ENCODE results near the gene CTU2.

The CTU2 gene

DNA sequence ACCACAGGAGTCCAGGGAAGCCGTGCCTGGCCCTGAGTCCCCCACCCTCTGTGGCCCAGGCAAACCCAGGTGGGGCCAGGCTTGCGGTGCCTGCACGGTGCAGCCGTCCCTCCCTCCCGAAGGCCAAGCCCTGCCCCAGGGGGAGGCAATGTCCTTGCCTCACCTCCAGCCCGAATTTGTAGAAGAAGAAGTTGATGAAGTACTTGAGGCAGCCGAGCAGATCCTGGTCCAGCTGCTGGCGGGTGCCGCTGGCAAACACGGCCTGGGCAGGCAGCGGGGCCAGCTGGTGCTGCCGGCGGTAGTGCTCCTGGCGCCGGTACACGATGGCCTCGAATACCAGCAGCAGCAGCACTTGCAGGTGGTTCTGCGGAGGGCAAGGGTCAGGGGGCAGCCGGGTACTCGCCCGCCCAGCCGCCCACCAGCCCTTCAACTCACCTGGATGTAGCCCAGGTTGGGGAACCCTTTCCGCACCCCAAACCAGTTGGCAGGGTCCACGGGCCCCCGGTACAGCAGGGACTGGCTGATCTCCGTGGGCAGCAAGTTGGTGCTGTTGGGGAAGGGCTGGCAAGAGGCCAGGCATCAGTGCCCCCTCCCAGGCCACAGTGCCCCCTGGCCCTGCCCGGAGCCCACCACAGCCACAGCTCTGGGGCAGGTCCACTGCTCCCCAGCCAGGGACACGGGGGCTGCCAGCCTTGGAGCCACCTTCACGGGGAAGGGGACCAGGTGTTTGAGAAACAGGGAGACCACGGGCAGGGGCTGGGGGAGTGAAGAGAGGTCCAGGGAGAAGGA, 26.1 kb downstream of the CTU2 start:
- peak; percentile 9 for DNase-seq

DNA sequence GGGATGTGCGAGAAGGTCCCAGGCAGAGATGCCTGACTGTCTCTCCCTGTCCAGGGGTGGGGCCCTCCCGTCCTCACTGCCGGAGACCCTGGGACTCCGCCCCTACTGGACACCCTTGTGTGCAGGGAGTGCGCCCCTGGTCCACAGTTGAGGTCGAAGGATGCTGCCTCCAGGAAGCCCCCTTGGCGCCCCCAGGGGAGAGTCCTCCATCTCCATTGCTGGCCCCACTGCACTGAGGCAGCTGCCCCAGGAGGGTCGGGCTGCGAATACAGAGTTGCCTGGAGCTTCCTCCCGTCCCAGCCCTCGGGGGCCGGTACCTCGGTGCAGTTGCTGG, 26.6 kb downstream of the CTU2 start:
- no peak for DNase-seq

- no peak for DNase-seq
Measured at GRCh38 chr16:88733630-88734360, 27.5 kb downstream of the CTU2 start.

DNA sequence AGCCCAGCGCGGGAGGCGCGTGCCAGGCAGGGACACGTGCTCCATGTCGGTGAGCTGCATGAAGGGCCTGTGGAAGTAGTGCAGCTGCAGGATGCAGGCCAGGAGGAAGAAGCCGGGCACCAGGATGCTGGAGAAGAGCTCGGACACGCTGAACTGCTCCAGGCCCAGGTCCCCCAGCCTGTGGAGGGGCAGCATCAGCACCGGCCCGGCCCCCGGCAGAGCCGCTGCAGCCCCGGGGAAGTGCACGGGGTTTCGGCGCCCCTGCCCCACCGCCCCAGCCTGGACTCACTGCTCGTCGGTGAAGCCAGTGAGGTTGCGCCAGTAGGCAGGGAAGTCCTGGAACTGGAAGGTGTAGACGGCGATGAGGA, 28.0 kb downstream of the CTU2 start:
- no peak for DNase-seq

DNA sequence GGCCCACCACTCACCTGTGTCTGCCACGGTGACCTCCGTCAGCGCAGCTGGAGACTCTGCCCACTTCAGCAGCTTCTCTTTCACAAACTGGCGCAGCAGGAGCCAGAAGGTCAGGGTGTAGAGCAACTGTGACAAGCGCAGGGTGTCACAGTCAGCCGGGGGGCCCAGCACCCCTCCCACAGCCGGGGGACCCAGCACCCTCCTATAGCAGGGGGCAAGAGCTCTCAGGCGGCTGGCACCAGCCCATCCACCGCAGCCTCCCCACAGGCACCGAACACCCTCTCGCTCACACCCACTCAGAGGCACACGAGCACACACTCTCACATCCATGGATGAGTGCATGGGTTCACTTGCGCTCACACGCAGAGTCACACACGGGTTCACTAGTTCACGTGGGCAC, 28.8 kb downstream of the CTU2 start:
- no peak for DNase-seq

GRCh38 chr16:88735616-88736015, 29.3 kb downstream of the CTU2 start:
- no peak for DNase-seq

- DNase-seq: no peak
Measured at GRCh38 chr16:88736088-88736487, 29.8 kb downstream of the CTU2 start.

GRCh38 chr16:88736496-88736895, 30.2 kb downstream of the CTU2 start:
- DNase-seq: no peak

GRCh38 chr16:88737298-88738150, 31.2 kb downstream of the CTU2 start:
- DNase-seq: peak; percentile 30

- no peak for DNase-seq
Measured at GRCh38 chr16:88738151-88739084, 32.1 kb downstream of the CTU2 start.

- DNase-seq: no peak
Measured at GRCh38 chr16:88739139-88739976, 33.1 kb downstream of the CTU2 start.

GRCh38 chr16:88739977-88740726, 33.8 kb downstream of the CTU2 start:
- no peak for DNase-seq

- no peak for DNase-seq
Measured at GRCh38 chr16:88740727-88741055, 34.4 kb downstream of the CTU2 start.

- no peak for DNase-seq
Measured at GRCh38 chr16:88741368-88741767, 35.1 kb downstream of the CTU2 start.

DNA sequence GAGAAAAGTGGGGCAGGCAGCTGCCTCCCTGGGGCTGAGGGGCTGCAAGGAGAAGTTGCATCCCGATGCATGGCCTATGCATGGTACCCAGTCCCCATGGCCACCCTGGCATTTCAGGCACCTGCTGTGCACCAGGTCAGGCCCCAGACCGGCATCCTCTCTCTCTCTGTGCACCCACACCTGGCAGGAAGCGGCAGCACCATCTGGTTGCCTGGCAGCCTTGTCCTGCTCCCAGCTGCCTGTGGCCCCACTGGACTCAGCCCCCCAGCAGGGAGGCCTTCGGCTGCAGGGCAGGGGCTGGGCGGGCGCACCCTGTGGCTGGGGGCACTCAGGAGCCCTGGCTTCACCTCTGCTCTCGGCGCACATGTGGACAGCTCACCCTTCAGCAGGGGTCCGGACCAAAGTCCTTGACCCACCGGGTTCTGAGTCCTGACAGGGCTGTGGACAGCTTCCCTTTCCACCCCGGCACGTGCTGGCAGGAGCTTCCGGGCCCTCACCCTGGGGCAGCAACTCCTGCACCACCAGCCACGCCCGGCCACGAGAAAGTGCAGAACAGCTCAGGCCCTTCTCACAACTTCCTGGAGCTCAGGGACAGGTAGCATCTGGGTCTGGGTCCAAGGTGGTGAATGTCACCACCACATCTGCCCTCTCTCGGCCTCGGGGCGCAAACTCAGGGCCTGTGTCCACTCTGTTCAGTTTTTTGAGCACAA, 36.7 kb downstream of the CTU2 start:
- DNase-seq: no peak

DNA sequence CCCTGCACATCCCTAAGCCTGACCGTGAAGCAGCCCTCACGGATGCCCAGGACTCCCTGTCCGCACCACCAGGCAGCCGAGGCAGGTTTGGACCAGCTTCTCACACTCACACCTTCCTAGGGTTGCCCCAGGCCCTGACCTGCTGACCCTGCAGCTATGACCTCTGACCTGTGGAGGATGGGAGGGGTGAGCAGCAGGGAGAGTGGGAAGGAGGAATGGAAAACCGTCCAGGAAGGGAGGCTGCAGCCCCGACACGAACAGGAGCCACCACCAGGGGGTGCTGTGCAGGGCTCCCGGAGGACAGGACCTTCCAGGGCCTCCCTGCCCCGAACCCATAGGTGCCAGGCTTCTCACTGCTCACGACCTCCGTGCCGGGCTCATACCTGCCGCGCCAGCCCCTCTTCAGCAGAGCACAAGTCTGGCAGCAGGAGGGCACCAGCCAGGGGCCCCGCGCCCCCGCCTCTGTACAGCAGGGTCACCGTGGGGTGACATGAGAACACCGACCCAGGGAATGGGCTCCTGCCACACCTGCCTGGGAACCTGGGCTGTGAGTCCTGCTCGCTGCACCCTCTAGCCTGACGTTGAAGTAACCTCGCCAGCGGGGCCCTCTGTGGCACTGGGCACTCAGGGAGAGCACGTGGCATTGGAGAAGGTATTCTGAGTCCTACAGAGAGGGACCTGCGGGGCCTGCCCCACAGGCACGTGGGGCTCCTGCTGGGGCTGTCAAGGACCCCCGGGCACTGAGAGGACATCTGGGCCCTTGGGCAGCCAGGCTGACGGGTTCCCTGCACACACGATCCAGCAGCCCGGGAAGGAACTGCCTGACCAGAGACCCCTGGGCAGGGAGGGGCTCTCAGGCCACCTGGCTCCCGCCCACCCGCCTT, 37.6 kb downstream of the CTU2 start:
- DNase-seq: peak; percentile 37

DNA sequence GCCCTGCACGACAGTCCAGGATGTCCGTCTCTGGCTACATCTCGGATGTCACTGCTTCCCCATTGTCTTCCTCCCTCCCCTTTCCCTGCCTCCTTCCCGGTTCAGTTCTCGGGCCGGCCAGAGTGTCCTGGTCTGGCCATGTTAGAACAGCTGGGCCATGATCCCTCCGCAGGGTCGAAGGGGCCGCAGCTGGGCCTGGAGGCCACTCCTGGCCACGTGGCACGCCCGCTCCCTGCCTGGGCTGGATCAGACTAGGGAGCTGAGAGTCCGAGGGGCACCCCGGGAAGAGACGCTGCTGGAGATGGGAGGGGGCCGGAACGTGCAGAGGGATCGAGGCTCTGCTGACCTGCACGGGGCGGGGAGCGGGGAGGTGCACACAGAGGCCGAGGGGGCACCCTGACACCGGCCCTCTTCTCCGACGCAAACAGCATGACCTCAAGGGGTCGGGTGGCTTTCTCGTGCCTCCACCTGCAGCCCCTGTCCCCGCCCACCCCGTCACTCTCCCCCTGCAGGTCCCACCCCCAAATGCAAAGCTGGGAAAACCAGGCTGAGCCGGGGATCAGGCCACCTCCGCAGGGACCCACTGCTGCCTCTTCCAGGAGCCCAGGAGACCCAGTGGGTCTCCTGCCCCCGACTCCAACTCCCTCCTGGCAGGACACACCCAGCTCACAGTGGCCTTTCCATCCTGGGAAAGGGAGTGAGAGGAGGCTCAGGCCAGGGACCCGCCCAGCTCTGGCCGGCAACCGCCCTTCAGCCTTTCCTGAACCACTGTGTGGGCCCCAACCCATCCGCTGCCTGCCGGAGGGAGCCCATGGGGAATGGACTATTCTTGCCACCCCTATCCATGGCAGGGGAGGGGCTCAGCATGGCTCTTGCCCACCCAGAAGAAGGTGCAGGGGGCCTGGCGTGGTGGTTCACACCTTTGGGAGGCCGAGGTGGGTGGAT, 38.5 kb downstream of the CTU2 start:
- no peak for DNase-seq

DNA sequence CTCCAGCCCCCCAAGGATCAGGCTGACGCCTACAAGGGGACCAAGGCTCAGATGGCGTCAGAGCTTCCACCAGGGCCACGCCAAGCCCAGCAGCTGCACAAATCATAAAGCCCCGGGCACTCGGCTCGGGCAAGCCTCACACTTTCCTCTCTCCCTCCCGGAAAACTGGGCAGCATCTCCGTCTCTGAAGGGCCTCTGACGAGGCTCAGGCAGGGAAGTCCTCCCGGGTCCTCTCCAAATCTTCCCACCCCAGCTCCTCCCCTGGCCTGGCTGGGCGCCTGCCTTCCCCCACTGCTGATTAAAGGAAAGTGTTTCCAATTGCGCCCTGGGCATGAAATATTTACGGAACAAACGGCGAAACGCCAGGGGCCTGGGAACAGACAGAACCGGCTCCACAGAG, 40.2 kb downstream of the CTU2 start:
- no peak for DNase-seq
